ENCODE data around the gene CLEC2D. TPM values are rescaled to one million over a fixed set of nuclear protein-coding genes. Genes with fewer than 3 reads are reported as not detected.

CLEC2D gene
- total RNA-seq, 1 experiment from 2014 or later, result 32.6 TPM

DNA sequence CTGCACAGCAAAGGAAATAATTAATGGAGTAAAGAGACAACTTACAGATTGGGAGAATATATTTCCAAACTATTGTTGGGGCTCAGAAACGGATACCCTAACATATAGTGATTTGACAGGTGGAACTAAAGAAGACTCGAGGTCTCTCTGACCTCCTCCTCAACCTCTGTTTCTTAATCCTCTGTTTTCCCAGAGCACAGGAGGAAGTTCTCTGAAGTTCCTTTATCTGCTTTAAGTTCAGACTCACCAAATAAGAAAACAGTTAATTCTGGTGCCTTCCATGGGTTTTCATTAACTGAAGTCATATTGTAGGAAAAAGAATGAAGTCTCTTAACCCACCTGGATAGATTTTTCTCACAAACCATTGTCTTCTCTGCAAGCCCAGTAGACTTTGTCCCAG, 29.2 kb downstream of the CLEC2D start:
- Histone ChIP-seq H3K27ac (no peak overlapping the region), H3K27me3 (ENCODE audit: insufficient read depth, low read depth) (no peaks in the 10 kb centered on the region), H3K79me2 (ENCODE audit: low read depth) (no peaks in the 10 kb centered on the region), H3K9me3 (ENCODE audit: insufficient read depth, low read depth) (no peaks in the 10 kb centered on the region; the same call in 1 of the 2 replicates), H4K20me1 (ENCODE audit: insufficient read depth) (no peaks in the 10 kb centered on the region), H3K4me2 (no peak overlapping the region), H3K4me3 (no peak overlapping the region), H3K9me2 (ENCODE audit: insufficient read depth) (no peaks in the 10 kb centered on the region), H2AFZ (no peak overlapping the region), H3K4me1 (replicated peaks; ENCODE audit: insufficient read depth) (0 out of 2 replicates have a peak, but pooled peaks cover 9% of the 10 kb centered on the region), H3K36me3 (ENCODE audit: low read depth) (0 out of 2 replicates have a peak, but pooled peaks cover 7% of the 10 kb centered on the region), H3F3A (ENCODE audit: insufficient read depth, low read depth) (peaks cover 11% of the 10 kb centered on the region; the same call in 1 of the 2 replicates)
- ChIA-PET POLR2A (ENCODE audit: unreplicated experiment) (interaction anchor here (0.7 kb wide), 1 partner anchor 64 kb away, joined by 5 read pairs; no protein-coding TSS in a partner anchor), CTCF (interaction anchor here (0.6 kb wide), 1 partner anchor 15 kb away, joined by 3 read pairs; no protein-coding TSS in a partner anchor)
- intact Hi-C loops (cut with micrococcal nuclease; ENCODE audit: unreplicated experiment), result no loop called here
- BruUV-seq (replicated peaks), result no TSS peak
- TF ChIP-seq, protein P1, sequence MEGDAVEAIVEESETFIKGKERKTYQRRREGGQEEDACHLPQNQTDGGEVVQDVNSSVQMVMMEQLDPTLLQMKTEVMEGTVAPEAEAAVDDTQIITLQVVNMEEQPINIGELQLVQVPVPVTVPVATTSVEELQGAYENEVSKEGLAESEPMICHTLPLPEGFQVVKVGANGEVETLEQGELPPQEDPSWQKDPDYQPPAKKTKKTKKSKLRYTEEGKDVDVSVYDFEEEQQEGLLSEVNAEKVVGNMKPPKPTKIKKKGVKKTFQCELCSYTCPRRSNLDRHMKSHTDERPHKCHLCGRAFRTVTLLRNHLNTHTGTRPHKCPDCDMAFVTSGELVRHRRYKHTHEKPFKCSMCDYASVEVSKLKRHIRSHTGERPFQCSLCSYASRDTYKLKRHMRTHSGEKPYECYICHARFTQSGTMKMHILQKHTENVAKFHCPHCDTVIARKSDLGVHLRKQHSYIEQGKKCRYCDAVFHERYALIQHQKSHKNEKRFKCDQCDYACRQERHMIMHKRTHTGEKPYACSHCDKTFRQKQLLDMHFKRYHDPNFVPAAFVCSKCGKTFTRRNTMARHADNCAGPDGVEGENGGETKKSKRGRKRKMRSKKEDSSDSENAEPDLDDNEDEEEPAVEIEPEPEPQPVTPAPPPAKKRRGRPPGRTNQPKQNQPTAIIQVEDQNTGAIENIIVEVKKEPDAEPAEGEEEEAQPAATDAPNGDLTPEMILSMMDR (conservative IDR thresholded peaks at IDR 0.05), result no peak
- TF ChIP-seq EZH2 (IDR thresholded peaks at IDR 0.05; ENCODE audit: low read depth), result no peak
- no peak for DNase-seq

DNA sequence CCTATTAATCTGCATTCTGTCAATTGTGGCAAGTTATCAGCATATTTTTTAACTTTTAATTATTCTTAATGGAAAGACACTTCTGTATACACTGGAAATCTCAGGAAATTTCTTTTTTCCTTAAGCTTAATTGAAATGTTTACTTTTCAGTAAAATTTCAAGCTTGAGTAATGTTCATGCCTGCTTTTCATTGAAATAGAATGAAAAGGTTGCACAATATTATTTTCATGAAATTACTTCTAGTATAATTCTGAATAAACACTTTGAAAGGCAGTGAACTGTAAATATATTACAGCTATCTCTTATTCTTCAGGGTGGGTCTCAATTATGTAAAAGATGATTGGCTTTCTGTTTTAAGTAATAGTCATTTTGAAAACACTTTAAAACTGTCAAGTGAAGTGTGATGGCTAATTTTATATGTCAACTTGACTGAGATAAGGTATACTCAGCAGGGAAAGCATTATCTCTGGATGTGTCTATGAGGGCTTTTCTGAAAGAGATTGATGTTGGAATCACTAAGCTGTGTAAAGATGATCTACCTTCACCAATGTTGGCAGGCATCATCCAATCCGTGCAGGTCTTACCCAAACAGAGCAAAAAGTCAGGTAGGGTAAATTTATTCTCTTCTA, 29.9 kb downstream of the CLEC2D start:
- no peak for TF ChIP-seq EZH2 (IDR thresholded peaks at IDR 0.05; ENCODE audit: low read depth)
- TF ChIP-seq, protein P1 (conservative IDR thresholded peaks at IDR 0.05), result no peak
- Histone ChIP-seq H3K9me3 (ENCODE audit: insufficient read depth, low read depth) (no peaks in the 10 kb centered on the region; the same call in 1 of the 2 replicates), H3K9me2 (ENCODE audit: insufficient read depth) (no peaks in the 10 kb centered on the region), H3K36me3 (ENCODE audit: low read depth) (0 out of 2 replicates have a peak, but pooled peaks cover 3% of the 10 kb centered on the region), H3F3A (ENCODE audit: insufficient read depth, low read depth) (peaks cover 11% of the 10 kb centered on the region; the same call in 1 of the 2 replicates), H3K79me2 (ENCODE audit: low read depth) (no peaks in the 10 kb centered on the region), H4K20me1 (ENCODE audit: insufficient read depth) (no peaks in the 10 kb centered on the region), H3K27ac (no peak overlapping the region), H3K4me1 (replicated peaks; ENCODE audit: insufficient read depth) (0 out of 2 replicates have a peak, but pooled peaks cover 9% of the 10 kb centered on the region), H2AFZ (no peak overlapping the region), H3K4me3 (no peak overlapping the region), H3K4me2 (0 out of 2 replicates have a peak overlapping the region, but pooled peaks have one; percentile 8), H3K27me3 (ENCODE audit: insufficient read depth, low read depth) (no peaks in the 10 kb centered on the region)
- ChIA-PET POLR2A (ENCODE audit: unreplicated experiment) (interaction anchor here (0.7 kb wide), 1 partner anchor 63 kb away, joined by 5 read pairs; no protein-coding TSS in a partner anchor), CTCF (interaction anchor here (0.6 to 1.2 kb wide), 2 partner anchors 10 to 537 kb away, joined by 3 read pairs; no protein-coding TSS in a partner anchor)
- no peak for DNase-seq
- no TSS peak for BruUV-seq (replicated peaks)
- intact Hi-C loops (cut with micrococcal nuclease; ENCODE audit: unreplicated experiment), result no loop called here

DNA sequence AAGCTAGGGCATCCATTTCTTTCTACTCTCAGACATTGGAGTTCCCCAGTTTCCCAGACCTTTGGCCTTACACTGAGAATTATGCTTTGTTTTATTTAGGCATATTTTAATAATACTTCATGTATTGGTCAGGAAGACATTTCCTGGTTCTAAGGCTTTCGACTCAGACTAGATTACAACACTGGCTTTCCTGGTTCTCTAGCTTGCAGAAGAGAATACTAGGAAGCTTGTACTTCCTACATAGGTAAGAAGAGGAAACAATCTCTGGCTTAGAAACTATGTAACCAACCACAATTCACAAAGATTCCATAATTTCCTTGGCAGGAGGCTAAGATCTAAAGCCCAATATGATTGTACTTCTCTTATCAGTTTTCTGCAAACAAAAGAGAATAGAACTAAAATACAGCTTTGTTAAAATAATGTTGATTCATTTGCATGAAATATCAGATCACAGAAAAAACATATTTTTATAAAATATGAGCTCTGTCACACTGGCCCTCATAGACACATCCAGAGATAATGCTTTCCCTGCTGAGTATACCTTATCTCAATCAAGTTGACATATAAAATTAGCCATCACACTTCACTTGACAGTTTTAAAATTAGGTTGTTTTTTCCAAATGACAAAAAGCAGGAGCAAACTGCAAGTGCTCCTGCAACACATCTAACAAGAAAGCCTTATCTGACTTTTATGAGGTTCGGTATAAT, 30.5 kb downstream of the CLEC2D start:
- DNase-seq, result peak in 1 of 2 experiments; percentile 52
- Histone ChIP-seq H3K4me3 (no peak overlapping the region), H3K9me2 (ENCODE audit: insufficient read depth) (no peaks in the 10 kb centered on the region), H3K4me1 (replicated peaks; ENCODE audit: insufficient read depth) (0 out of 2 replicates have a peak, but pooled peaks cover 9% of the 10 kb centered on the region), H3K27me3 (ENCODE audit: insufficient read depth, low read depth) (no peaks in the 10 kb centered on the region), H3K4me2 (0 out of 2 replicates have a peak overlapping the region, but pooled peaks have one; percentile 8), H3K36me3 (ENCODE audit: low read depth) (no peaks in the 10 kb centered on the region), H3K79me2 (ENCODE audit: low read depth) (no peaks in the 10 kb centered on the region), H3K9me3 (ENCODE audit: insufficient read depth, low read depth) (peaks cover under 1% of the 10 kb centered on the region; the same call in 1 of the 2 replicates), H2AFZ (no peak overlapping the region), H3F3A (ENCODE audit: insufficient read depth, low read depth) (peaks cover 11% of the 10 kb centered on the region; the same call in 1 of the 2 replicates), H3K27ac (no peak overlapping the region), H4K20me1 (ENCODE audit: insufficient read depth) (no peaks in the 10 kb centered on the region)
- TF ChIP-seq, protein P1 (conservative IDR thresholded peaks at IDR 0.05), result no peak
- no peak for TF ChIP-seq EZH2 (IDR thresholded peaks at IDR 0.05; ENCODE audit: low read depth)
- ChIA-PET POLR2A (ENCODE audit: unreplicated experiment) (interaction anchor here (0.6 kb wide), 1 partner anchor 470 kb away, joined by 3 read pairs; no protein-coding TSS in a partner anchor), CTCF (interaction anchor here (1.2 kb wide), 1 partner anchor 10 kb away, joined by 3 read pairs; no protein-coding TSS in a partner anchor)
- BruUV-seq (replicated peaks), result no TSS peak
- intact Hi-C loops (cut with micrococcal nuclease; ENCODE audit: unreplicated experiment), result no loop called here

Measured in PC-9 (cell line).